NB4 (cell line): ENCODE measurements around the gene SYT12.

ENCODE experiments used
- CTCF ChIP-seq: IDR thresholded peaks from one replicate; pipeline ENCODE4 v1.5.1; 2012; ENCODE audit warnings: low read depth, low read length
- POLR2A ChIP-seq: IDR thresholded peaks from 2 replicates; pipeline ENCODE4 v1.6.1; 2011; ENCODE audit warnings: mild to moderate bottlenecking; ENCODE audit not compliant: insufficient read length; ENCODE audit errors: extremely low read depth

- TF ChIP-seq CTCF (no peak), POLR2A (no peak)
Measured at GRCh38 chr11:67098799-67099429, 76.0 kb downstream of the SYT12 start.
